Measurements from ENCODE around the gene HDAC4.

GRCh38 chr2:239015901-239016675, 384.7 kb downstream of the HDAC4 start:
- TF ChIP-seq POLR2A (IDR thresholded peaks at IDR 0.05), result no peak
- TF ChIP-seq, protein P1, sequence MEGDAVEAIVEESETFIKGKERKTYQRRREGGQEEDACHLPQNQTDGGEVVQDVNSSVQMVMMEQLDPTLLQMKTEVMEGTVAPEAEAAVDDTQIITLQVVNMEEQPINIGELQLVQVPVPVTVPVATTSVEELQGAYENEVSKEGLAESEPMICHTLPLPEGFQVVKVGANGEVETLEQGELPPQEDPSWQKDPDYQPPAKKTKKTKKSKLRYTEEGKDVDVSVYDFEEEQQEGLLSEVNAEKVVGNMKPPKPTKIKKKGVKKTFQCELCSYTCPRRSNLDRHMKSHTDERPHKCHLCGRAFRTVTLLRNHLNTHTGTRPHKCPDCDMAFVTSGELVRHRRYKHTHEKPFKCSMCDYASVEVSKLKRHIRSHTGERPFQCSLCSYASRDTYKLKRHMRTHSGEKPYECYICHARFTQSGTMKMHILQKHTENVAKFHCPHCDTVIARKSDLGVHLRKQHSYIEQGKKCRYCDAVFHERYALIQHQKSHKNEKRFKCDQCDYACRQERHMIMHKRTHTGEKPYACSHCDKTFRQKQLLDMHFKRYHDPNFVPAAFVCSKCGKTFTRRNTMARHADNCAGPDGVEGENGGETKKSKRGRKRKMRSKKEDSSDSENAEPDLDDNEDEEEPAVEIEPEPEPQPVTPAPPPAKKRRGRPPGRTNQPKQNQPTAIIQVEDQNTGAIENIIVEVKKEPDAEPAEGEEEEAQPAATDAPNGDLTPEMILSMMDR (IDR thresholded peaks at IDR 0.05), result no peak

Data from testis (tissue), 2 donors.